ENCODE measurements around the gene EP400.

- TF ChIP-seq POLR2A (IDR thresholded peaks at IDR 0.05; ENCODE audit: low read depth, low read length) (no peak), BHLHE40 (IDR thresholded peaks at IDR 0.05; ENCODE audit: low read depth, low read length) (no peak), CTCF (conservative IDR thresholded peaks at IDR 0.05; ENCODE audit: low read depth, low read length) (no peak), RAD21 (IDR thresholded peaks at IDR 0.05; ENCODE audit: low read length) (no peak), MAFK (IDR thresholded peaks at IDR 0.05; ENCODE audit: low read depth, low read length) (no peak), SMC3 (IDR thresholded peaks at IDR 0.05; ENCODE audit: low read depth, low read length) (no peak), RFX5 (IDR thresholded peaks at IDR 0.05; ENCODE audit: low read depth, low read length) (no peak), NFE2L2 (IDR thresholded peaks at IDR 0.05; ENCODE audit: low read depth, low read length) (no peak), CHD1 (IDR thresholded peaks at IDR 0.05; ENCODE audit: low read depth, low read length) (no peak), ELK1 (IDR thresholded peaks at IDR 0.05; ENCODE audit: borderline replicate concordance, low read depth, low read length) (no peak), MAZ (IDR thresholded peaks at IDR 0.05; ENCODE audit: borderline replicate concordance, low read depth, low read length) (no peak), CEBPB (IDR thresholded peaks at IDR 0.05; ENCODE audit: low read depth, low read length) (no peak), USF2 (IDR thresholded peaks at IDR 0.05; ENCODE audit: low read depth, low read length) (no peak)
These were observed 77.9 kb downstream of the EP400 start for GRCh38 chr12:132027636-132028035.
